Kidney epithelial cell (primary cell): ENCODE data around the gene S1PR2. TPM values are rescaled to one million over a fixed set of nuclear protein-coding genes. Genes with fewer than 3 reads are reported as not detected.
"Not testable (repeated sequence)": the region's sequence is repeated elsewhere in the genome, so short reads cannot be mapped to it uniquely, and the experiment has no call there.

Experiments used
- DNase-seq: peaks from one replicate; pipeline ENCODE4 v3.0.0-alpha.2; 2010; ENCODE audit warnings: low read depth
- H3K27me3 ChIP-seq: 2 replicates; pipeline ENCODE4 v1.6.0; 2011; ENCODE audit warnings: low read length; ENCODE audit not compliant: control insufficient read depth, insufficient read depth
- H3K36me3 ChIP-seq: 2 replicates; pipeline ENCODE4 v1.5.1; 2011; ENCODE audit warnings: low read length; ENCODE audit not compliant: control insufficient read depth, insufficient read depth
- H3K4me3 ChIP-seq: 2 replicates; pipeline ENCODE4 v1.5.1; 2011; ENCODE audit warnings: low read depth, mild to moderate bottlenecking, control low read depth, low read length
- total RNA-seq: library from RNA; depleted of rRNA; stranded (reverse); fragments of >200 nt; gene quantifications from 2 replicates; pipeline ENCODE4 v1.2.3, GENCODE V29; 2015
- TF ChIP-seq, protein P1 (sequence below): IDR thresholded peaks from 2 replicates; pipeline ENCODE4 v1.5.1; 2011; ENCODE audit warnings: mild to moderate bottlenecking, moderate library complexity, low read length, control low read depth, inconsistent platforms; ENCODE audit not compliant: insufficient read depth, poor library complexity, severe bottlenecking

The S1PR2 gene
- total RNA-seq, 1 donor from 2014 or later, result 9.4 TPM

GRCh38 chr19:10205636-10206035, 25.5 kb downstream of the S1PR2 start:
- H3K36me3 ChIP-seq, result no peaks in the 10 kb centered on the region
- no peaks in the 10 kb centered on the region for H3K27me3 ChIP-seq
- TF ChIP-seq, protein P1, sequence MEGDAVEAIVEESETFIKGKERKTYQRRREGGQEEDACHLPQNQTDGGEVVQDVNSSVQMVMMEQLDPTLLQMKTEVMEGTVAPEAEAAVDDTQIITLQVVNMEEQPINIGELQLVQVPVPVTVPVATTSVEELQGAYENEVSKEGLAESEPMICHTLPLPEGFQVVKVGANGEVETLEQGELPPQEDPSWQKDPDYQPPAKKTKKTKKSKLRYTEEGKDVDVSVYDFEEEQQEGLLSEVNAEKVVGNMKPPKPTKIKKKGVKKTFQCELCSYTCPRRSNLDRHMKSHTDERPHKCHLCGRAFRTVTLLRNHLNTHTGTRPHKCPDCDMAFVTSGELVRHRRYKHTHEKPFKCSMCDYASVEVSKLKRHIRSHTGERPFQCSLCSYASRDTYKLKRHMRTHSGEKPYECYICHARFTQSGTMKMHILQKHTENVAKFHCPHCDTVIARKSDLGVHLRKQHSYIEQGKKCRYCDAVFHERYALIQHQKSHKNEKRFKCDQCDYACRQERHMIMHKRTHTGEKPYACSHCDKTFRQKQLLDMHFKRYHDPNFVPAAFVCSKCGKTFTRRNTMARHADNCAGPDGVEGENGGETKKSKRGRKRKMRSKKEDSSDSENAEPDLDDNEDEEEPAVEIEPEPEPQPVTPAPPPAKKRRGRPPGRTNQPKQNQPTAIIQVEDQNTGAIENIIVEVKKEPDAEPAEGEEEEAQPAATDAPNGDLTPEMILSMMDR, result no peak
- no peak overlapping the region for H3K4me3 ChIP-seq
- DNase-seq, result no peak

DNA sequence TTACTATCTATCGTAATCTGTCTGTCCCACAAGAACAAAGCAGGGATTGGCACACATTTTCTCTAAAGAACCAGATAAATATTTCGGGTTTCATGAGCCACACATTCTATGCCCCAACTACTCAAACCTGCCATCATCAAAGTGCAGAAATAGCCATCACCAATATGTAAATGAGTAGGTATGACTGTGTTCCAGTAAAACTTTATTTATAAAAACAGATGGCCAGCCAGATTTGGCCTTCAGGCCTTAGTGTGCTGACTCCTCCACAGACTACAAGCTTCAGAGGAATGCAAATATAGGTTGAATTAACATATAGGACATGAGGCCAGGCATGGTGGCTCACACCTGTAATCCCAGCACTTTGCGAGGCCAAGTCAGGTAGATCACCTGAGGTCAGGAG, 27.4 kb downstream of the S1PR2 start:
- no peaks in the 10 kb centered on the region for H3K27me3 ChIP-seq
- no peak overlapping the region for H3K4me3 ChIP-seq
- TF ChIP-seq, protein P1, result no peak
- H3K36me3 ChIP-seq, result no peaks in the 10 kb centered on the region
- DNase-seq, result no peak

DNA sequence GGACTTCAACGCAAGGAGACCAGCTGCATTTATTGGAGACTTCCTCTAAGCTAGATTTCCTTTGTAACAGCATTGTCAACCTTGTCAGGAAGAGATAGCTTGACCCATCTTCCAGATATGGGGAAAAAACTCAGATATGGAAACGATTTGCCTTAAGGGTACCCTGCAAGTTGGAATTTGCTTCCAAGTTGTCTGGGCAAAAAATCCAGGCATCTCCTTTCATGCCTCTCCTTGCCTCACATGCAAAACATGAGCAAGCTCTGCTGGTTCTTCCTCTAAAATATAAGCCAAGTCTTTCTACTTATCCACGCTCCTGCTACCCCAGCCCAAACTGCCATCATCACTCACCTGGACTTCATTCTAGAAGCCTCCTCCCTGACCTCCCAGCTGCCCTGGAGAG, 30.0 kb downstream of the S1PR2 start:
- Histone ChIP-seq H3K27me3 (no peaks in the 10 kb centered on the region), H3K4me3 (no peak overlapping the region), H3K36me3 (no peaks in the 10 kb centered on the region)
- TF ChIP-seq, protein P1, result no peak
- DNase-seq, result no peak

- DNase-seq, H3K4me3 ChIP-seq, H3K36me3 ChIP-seq, H3K27me3 ChIP-seq: not testable (repeated sequence)
Measured at GRCh38 chr19:10200101-10200500, 31.0 kb downstream of the S1PR2 start.

GRCh38 chr19:10198889-10199644, 32.1 kb downstream of the S1PR2 start:
- H3K27me3 ChIP-seq, DNase-seq, H3K4me3 ChIP-seq, H3K36me3 ChIP-seq: not testable (repeated sequence)

DNA sequence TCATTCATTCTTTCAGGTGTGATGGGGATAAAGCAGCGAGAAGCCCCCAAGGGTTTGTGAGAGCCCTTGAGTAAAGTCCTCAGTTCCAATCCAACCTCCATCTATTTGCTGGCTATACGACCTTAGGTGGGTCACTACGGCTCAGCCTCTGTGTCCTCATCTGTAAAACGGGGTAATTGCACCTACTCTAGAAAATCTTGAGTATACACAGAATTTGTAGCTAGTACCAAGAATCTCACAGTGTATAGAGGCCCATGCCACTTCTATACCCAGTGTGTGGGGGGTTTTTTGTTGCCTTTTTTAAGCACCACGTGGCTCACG, 36.0 kb downstream of the S1PR2 start:
- Histone ChIP-seq H3K4me3 (peak overlapping the region; percentile 92), H3K27me3 (no peaks in the 10 kb centered on the region), H3K36me3 (no peaks in the 10 kb centered on the region)
- TF ChIP-seq, protein P1, result no peak
- no peak for DNase-seq

DNA sequence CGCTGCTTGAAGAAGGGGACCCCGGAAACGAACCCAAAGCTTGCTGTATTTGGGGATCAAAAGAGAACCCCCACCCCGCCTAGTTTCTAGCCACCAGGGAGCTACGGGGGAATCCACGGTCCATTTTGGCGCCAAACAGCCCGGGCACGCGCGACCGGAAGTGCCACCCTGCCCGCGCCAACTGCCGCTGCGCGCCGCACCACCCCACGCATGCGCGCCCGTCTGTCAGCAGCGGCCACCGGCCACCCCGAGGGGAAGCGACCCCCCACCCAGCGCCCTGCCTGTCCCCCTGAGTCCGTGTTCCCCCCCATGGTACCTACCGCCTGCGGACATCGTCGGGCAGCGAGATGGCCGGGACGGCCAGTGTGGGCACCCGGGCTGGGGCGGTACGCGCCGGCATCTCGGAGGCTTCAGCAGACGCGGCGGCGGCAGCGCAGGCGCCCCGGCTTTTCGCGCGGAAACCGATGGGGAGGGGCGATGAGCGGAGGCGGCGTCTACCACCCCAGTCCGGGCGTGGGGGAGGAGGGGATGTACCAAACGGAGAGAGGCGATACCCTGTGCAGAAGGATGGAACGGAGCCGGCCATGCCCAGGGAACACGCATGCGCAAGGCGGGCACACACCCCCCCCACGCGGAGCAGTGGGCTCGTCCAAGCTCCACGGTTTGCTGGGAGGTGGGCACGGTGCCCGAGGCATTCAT, 36.5 kb downstream of the S1PR2 start, which contains the start of gene DNMT1:
TSS of gene DNMT1 (minus strand) at position 454 of the 699 bp plus-strand sequence. CDS start at position 400, 54 bp downstream.
- H3K36me3 ChIP-seq, result no peaks in the 10 kb centered on the region
- no peaks in the 10 kb centered on the region for H3K27me3 ChIP-seq
- no peak for DNase-seq
- TF ChIP-seq, protein P1, result no peak
- H3K4me3 ChIP-seq, result peak within 1 kb of the TSS; percentile 92
